Activated CD4-positive, alpha-beta memory T cell treated with anti-CD3 and anti-CD28 coated beads, Interleukin-2, amount 10 ng/mL, durations not matched to agents 7 days and 5 days (primary cell): ENCODE results near the gene EHD4. TPM values are rescaled to one million over a fixed set of nuclear protein-coding genes. Genes with fewer than 3 reads are reported as not detected.

Experiments
- CTCF ChIA-PET: fragments of 350-600 bp; sonication (Branson Sonifier 250); formaldehyde crosslinking; loops from one replicate; lab custom pipeline; 2021; ENCODE audit warnings: antibody characterized with exemption, inconsistent platforms; lab: Charles Lee
- POLR2A ChIA-PET: fragments of 350-600 bp; sonication (Branson Sonifier 250); formaldehyde crosslinking; loops from one replicate; lab custom pipeline; 2021; ENCODE audit warnings: antibody characterized with exemption; lab: Charles Lee
- DNase-seq: peaks from one replicate; pipeline ENCODE4 v3.0.0-alpha.2; 2020
- H3K27ac Mint-ChIP-seq: one replicate; pipeline ENCODE4 v1.8.0; 2021; ENCODE audit warnings: mild to moderate bottlenecking, mixed read lengths
- H3K27me3 Mint-ChIP-seq: one replicate; pipeline ENCODE4 v1.8.0; 2021; ENCODE audit warnings: mixed read lengths
- H3K36me3 Mint-ChIP-seq: one replicate; pipeline ENCODE4 v1.8.0; 2021; ENCODE audit warnings: low read depth, mixed read lengths
- H3K4me1 Mint-ChIP-seq: one replicate; pipeline ENCODE4 v1.8.0; 2021; ENCODE audit warnings: mixed read lengths
- H3K4me3 Mint-ChIP-seq: one replicate; pipeline ENCODE4 v1.8.0; 2021; ENCODE audit warnings: mild to moderate bottlenecking, mixed read lengths
- H3K9me3 Mint-ChIP-seq: one replicate; pipeline ENCODE4 v1.8.0; 2021; ENCODE audit warnings: mixed read lengths
- total RNA-seq, 2 experiments: library from RNA; stranded (reverse); gene quantifications; one replicate each; pipeline ENCODE4 v1.2.3, GENCODE V29; 2021

EHD4 gene
- total RNA-seq, 2 experiments from 2014 or later, result 25.0 to 25.3 TPM

DNA sequence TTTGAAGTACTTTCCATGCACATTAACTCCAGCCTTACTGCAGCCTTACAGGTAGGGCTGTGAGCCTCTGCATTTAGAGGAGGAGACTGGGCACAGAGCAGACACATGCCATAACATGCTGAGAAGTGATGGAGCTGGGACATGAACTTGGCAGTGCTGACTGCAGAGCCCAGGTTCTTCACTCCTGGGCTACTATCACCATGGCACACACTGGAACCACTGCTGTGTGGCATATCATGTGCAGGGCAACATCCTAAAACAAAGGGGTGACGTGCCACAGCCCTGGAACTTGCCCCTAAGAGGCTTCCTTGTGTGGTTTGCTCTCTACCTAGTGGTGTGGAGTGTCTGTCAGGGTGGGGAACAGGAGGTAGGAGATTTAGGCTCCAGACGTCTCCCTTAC, 25.4 kb downstream of the EHD4 start:
- DNase-seq, result no peak
- H3K4me3 Mint-ChIP-seq, result no peak overlapping the region
- H3K4me1 Mint-ChIP-seq, result peaks cover 16% of the 10 kb centered on the region
- peaks cover 19% of the 10 kb centered on the region for H3K36me3 Mint-ChIP-seq
- ChIA-PET POLR2A (no interaction called here), CTCF (no interaction called here)
- H3K27me3 Mint-ChIP-seq, result no peaks in the 10 kb centered on the region
- H3K9me3 Mint-ChIP-seq, result no peaks in the 10 kb centered on the region
- H3K27ac Mint-ChIP-seq, result no peak overlapping the region

- ChIA-PET POLR2A (no interaction called here), CTCF (no interaction called here)
- Mint-ChIP-seq H3K27ac (no peak overlapping the region), H3K36me3 (peaks cover 21% of the 10 kb centered on the region), H3K4me3 (no peak overlapping the region), H3K4me1 (peaks cover 25% of the 10 kb centered on the region), H3K27me3 (no peaks in the 10 kb centered on the region), H3K9me3 (no peaks in the 10 kb centered on the region)
- DNase-seq, result no peak
Observed at GRCh38 chr15:41945731-41946130, 26.6 kb downstream of the EHD4 start.

GRCh38 chr15:41945221-41945620, 27.1 kb downstream of the EHD4 start:
- H3K27me3 Mint-ChIP-seq, result no peaks in the 10 kb centered on the region
- ChIA-PET CTCF (no interaction called here), POLR2A (no interaction called here)

GRCh38 chr15:41944313-41944940, 27.9 kb downstream of the EHD4 start:
- no peak for DNase-seq
- Mint-ChIP-seq H3K27me3 (no peaks in the 10 kb centered on the region), H3K27ac (no peak overlapping the region), H3K4me3 (no peak overlapping the region), H3K4me1 (peaks cover 34% of the 10 kb centered on the region), H3K9me3 (no peaks in the 10 kb centered on the region), H3K36me3 (peaks cover 28% of the 10 kb centered on the region)
- POLR2A ChIA-PET, result interaction anchor here (10.7 kb wide), 1 partner anchor 27 kb away, joined by 186 read pairs; the partner anchor contains the start of gene EHD4
- CTCF ChIA-PET, result no interaction called here

More at GRCh38 chr15:41945221-41945620, 27.1 kb downstream of the EHD4 start:
- Mint-ChIP-seq H3K4me1 (peaks cover 30% of the 10 kb centered on the region), H3K9me3 (no peaks in the 10 kb centered on the region), H3K36me3 (peaks cover 27% of the 10 kb centered on the region), H3K4me3 (no peak overlapping the region), H3K27ac (no peak overlapping the region)
- DNase-seq, result no peak

- no peaks in the 10 kb centered on the region for H3K9me3 Mint-ChIP-seq
- no peak overlapping the region for H3K27ac Mint-ChIP-seq
- peaks cover 30% of the 10 kb centered on the region for H3K36me3 Mint-ChIP-seq
- ChIA-PET POLR2A (interaction anchor here (10.7 kb wide), 1 partner anchor 27 kb away, joined by 186 read pairs; the partner anchor contains the start of gene EHD4), CTCF (no interaction called here)
- no peak for DNase-seq
- H3K4me1 Mint-ChIP-seq, result peaks cover 36% of the 10 kb centered on the region
- no peaks in the 10 kb centered on the region for H3K27me3 Mint-ChIP-seq
- H3K4me3 Mint-ChIP-seq, result no peak overlapping the region
Observed at GRCh38 chr15:41943543-41944312, 28.6 kb downstream of the EHD4 start.

DNA sequence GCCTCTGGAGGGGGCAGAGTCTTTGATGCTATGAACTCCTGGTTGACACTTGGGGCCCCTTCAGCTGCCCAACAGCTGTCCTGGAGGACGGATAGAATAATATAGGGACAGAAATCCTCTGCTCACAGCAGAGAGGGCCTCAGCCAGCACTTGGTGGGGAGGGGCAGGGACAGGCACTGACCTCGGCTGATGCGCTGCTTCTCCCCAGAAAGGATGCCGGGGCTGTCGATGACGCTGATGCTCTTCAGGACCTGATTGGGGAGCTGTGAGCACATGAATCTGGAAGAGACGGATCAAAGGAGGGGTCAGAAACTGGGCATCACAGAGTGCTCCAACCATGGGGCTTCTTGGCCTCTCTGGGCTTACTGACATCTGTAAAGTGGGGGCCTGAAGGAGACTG, 29.5 kb downstream of the EHD4 start:
- CTCF ChIA-PET, result no interaction called here
- POLR2A ChIA-PET, result interaction anchor here (10.7 kb wide), 1 partner anchor 28 kb away, joined by 186 read pairs; the partner anchor contains the start of gene EHD4

GRCh38 chr15:41941644-41942415, 30.5 kb downstream of the EHD4 start:
- Mint-ChIP-seq H3K27me3 (no peaks in the 10 kb centered on the region), H3K4me3 (no peak overlapping the region), H3K27ac (no peak overlapping the region), H3K36me3 (peaks cover 36% of the 10 kb centered on the region), H3K4me1 (peaks cover 50% of the 10 kb centered on the region), H3K9me3 (no peaks in the 10 kb centered on the region)
- ChIA-PET POLR2A (interaction anchor here (1.2 to 10.7 kb wide), 3 partner anchors 10 to 71 kb away, joined by 3 to 186 read pairs (median 4); partner anchors contain the start of gene EHD4), CTCF (interaction anchor here (1.7 to 7.5 kb wide), 3 partner anchors 28 to 169 kb away, joined by 4 to 73 read pairs (median 12); partner anchors contain the start of genes EHD4 and MAPKBP1)
- no peak for DNase-seq

More for the DNA sequence above, 29.5 kb downstream of the EHD4 start:
- Mint-ChIP-seq H3K4me1 (peaks cover 42% of the 10 kb centered on the region), H3K27ac (peak overlapping the region; percentile 55), H3K4me3 (no peak overlapping the region), H3K9me3 (no peaks in the 10 kb centered on the region), H3K36me3 (peaks cover 33% of the 10 kb centered on the region), H3K27me3 (no peaks in the 10 kb centered on the region)
- no peak for DNase-seq

DNA sequence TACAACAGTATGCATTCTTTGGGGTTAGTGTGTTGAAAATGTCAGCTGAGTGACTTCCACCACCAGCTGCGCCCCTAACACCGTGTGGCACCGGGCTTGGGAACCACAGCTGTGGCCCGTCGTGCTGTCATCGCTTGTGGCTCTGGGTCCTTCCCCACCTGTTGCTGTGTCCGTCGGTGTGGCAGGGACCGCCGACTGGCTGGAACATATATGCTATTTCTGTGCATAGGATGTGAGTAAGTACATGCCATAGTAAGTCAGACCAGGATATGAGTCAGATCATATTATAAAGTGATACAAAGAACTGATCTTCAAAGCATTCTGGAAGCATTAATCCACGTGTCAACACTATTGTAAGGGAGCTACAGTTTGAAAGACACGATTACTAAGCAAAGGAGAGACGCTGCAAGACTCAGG, 31.9 kb downstream of the EHD4 start:
- CTCF ChIA-PET, result interaction anchor here (0.5 to 7.5 kb wide), 5 partner anchors 29 to 177 kb away, joined by 3 to 73 read pairs (median 4); partner anchors contain the start of genes EHD4 and MAPKBP1
- H3K9me3 Mint-ChIP-seq, result no peaks in the 10 kb centered on the region
- peaks cover 64% of the 10 kb centered on the region for H3K4me1 Mint-ChIP-seq
- H3K27me3 Mint-ChIP-seq, result no peaks in the 10 kb centered on the region
- POLR2A ChIA-PET, result interaction anchor here (1.2 to 10.7 kb wide), 4 partner anchors 9 to 70 kb away, joined by 3 to 186 read pairs (median 4); partner anchors contain the start of gene EHD4
- H3K4me3 Mint-ChIP-seq, result no peak overlapping the region
- H3K36me3 Mint-ChIP-seq, result peaks cover 41% of the 10 kb centered on the region
- H3K27ac Mint-ChIP-seq, result peak overlapping the region; percentile 77
- DNase-seq, result peak; percentile 73

DNA sequence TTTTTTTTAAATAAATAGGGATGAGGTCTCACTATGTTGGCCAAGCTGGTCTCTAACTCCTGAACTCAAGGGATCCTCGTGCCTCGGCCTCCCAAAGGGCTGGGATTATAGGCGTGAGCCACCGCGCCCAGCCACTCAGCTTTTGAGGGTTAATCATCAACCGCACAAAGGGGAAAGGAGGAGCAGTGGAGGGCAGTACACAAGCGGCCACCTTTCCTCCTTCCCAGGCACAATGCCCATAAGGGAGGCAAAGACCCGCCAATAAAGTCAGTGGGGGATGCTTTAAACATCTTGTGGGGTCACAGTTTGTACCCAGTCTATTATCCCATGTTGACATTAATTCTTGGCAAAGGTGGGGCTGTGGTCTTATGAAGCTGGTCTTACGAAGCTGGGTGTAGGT, 32.4 kb downstream of the EHD4 start:
- Mint-ChIP-seq H3K36me3 (peaks cover 41% of the 10 kb centered on the region), H3K27ac (peak overlapping the region; percentile 77), H3K4me1 (peaks cover 66% of the 10 kb centered on the region), H3K4me3 (no peak overlapping the region), H3K9me3 (no peaks in the 10 kb centered on the region), H3K27me3 (no peaks in the 10 kb centered on the region)
- ChIA-PET CTCF (interaction anchor here (0.5 to 7.5 kb wide), 5 partner anchors 29 to 177 kb away, joined by 3 to 73 read pairs (median 4); partner anchors contain the start of genes EHD4 and MAPKBP1), POLR2A (interaction anchor here (1.2 to 10.7 kb wide), 2 partner anchors 26 to 31 kb away, joined by 3 to 186 read pairs; partner anchors contain the start of gene EHD4)
- no peak for DNase-seq

DNA sequence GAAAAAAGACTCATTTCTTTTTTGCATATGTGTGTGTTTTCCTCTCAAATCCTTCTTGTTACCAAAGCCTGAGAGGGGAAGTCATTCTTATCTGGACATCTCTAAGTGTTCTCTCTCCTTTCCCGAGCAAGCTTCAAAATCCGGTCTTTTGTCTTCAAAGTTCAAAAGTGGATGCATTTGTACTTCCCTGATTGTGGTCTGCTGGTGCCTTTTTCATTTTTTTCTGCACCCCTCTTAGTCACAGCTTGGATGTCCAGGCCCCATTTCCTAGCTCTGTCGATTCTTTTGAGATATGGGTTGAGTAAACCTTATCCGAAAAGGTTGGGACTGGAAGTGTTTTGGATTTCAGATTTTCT, 34.8 kb downstream of the EHD4 start:
- no peak for DNase-seq
- Mint-ChIP-seq H3K4me1 (peaks cover 79% of the 10 kb centered on the region), H3K36me3 (peaks cover 42% of the 10 kb centered on the region), H3K4me3 (peak overlapping the region; percentile 63), H3K9me3 (no peaks in the 10 kb centered on the region), H3K27ac (peak overlapping the region; percentile 99), H3K27me3 (no peaks in the 10 kb centered on the region)
- POLR2A ChIA-PET, result interaction anchor here (0.6 to 10.7 kb wide), 19 partner anchors 11 to 1236 kb away, joined by 3 to 186 read pairs (median 5); partner anchors contain the start of genes EHD4, MAPKBP1, MGA and VPS39
- CTCF ChIA-PET, result interaction anchor here (0.8 to 7.5 kb wide), 16 partner anchors 9 to 316 kb away, joined by 3 to 73 read pairs (median 6); partner anchors contain the start of genes EHD4, MAPKBP1 and SPTBN5

- CTCF ChIA-PET, result interaction anchor here (0.8 to 7.5 kb wide), 22 partner anchors 9 to 471 kb away, joined by 3 to 73 read pairs (median 5); partner anchors contain the start of genes EHD4, MAPKBP1 and SPTBN5
- Mint-ChIP-seq H3K27ac (peak overlapping the region; percentile 99), H3K4me3 (peak overlapping the region; percentile 63), H3K36me3 (peaks cover 40% of the 10 kb centered on the region), H3K9me3 (no peaks in the 10 kb centered on the region), H3K4me1 (peaks cover 75% of the 10 kb centered on the region), H3K27me3 (no peaks in the 10 kb centered on the region)
- POLR2A ChIA-PET, result interaction anchor here (0.6 to 10.7 kb wide), 23 partner anchors 10 to 1237 kb away, joined by 3 to 186 read pairs (median 4); partner anchors contain the start of genes EHD4, MAPKBP1, MGA and VPS39
- DNase-seq, result peak; percentile 83
Observed at GRCh38 chr15:41936649-41937567, 35.4 kb downstream of the EHD4 start.
